ENCODE data around the gene OPA1.

OPA1 gene

DNA sequence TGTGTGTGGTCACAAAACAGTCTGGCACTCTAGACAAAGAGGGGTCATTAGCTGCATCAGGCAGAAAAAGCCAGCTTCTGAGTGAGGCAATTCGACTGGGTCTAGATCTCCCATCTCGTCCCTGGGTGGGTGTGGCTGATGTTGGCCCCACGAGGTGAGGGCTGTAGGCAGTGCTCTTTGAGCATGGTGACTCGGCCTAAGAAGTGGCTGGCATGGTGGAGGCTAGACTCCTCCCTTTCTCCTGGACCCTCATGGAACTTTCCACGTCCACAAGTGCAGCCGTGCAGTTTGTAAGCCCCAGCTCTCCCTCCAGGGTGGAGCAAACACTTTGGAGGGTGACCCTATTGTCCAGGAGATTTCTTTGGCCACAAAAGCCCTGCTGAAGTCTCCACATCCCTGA, 134.1 kb downstream of the OPA1 start:
- DNase-seq (ENCODE audit: low spot score), result no peak
- in situ Hi-C loops (cut with MboI; ENCODE audit: low sequenced_read_pairs, unreplicated experiment), result no loop called here
- TF ChIP-seq, protein P1, sequence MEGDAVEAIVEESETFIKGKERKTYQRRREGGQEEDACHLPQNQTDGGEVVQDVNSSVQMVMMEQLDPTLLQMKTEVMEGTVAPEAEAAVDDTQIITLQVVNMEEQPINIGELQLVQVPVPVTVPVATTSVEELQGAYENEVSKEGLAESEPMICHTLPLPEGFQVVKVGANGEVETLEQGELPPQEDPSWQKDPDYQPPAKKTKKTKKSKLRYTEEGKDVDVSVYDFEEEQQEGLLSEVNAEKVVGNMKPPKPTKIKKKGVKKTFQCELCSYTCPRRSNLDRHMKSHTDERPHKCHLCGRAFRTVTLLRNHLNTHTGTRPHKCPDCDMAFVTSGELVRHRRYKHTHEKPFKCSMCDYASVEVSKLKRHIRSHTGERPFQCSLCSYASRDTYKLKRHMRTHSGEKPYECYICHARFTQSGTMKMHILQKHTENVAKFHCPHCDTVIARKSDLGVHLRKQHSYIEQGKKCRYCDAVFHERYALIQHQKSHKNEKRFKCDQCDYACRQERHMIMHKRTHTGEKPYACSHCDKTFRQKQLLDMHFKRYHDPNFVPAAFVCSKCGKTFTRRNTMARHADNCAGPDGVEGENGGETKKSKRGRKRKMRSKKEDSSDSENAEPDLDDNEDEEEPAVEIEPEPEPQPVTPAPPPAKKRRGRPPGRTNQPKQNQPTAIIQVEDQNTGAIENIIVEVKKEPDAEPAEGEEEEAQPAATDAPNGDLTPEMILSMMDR (IDR thresholded peaks at IDR 0.05; ENCODE audit: borderline replicate concordance, control extremely low read depth, extremely low read depth, insufficient read depth, missing control alignments), result no peak

GRCh38 chr3:193728429-193729087, 135.6 kb downstream of the OPA1 start:
- in situ Hi-C loops (cut with MboI; ENCODE audit: low sequenced_read_pairs, unreplicated experiment), result no loop called here
- DNase-seq (ENCODE audit: low spot score), result no peak
- TF ChIP-seq, protein P1 (IDR thresholded peaks at IDR 0.05; ENCODE audit: borderline replicate concordance, control extremely low read depth, extremely low read depth, insufficient read depth, missing control alignments), result no peak

- TF ChIP-seq, protein P1 (IDR thresholded peaks at IDR 0.05; ENCODE audit: borderline replicate concordance, control extremely low read depth, extremely low read depth, insufficient read depth, missing control alignments), result no peak
- in situ Hi-C loops (cut with MboI; ENCODE audit: low sequenced_read_pairs, unreplicated experiment), result no loop called here
- DNase-seq (ENCODE audit: low spot score), result no peak
Measured at GRCh38 chr3:193729088-193729465, 136.1 kb downstream of the OPA1 start.

DNA sequence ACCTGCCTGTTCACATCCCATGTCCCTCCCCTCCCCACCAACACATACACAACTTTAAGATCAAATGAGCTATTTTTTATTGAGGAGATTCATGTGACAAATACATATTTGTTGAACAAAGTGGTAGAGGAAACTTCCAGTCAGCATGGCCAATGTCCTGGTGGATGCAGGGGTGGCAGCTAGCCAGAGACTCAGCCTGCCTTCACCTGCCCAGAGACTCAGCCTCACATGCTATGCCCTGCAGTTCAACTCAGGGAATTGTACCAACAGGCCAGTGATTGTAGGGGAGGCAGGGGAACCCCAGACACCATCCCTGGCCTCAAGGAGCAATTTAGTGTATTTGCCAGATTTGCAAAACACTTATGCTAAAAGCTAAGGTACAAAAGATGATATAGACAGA, 136.6 kb downstream of the OPA1 start:
- no peak for DNase-seq (ENCODE audit: low spot score)
- in situ Hi-C loops (cut with MboI; ENCODE audit: low sequenced_read_pairs, unreplicated experiment), result no loop called here
- TF ChIP-seq, protein P1 (IDR thresholded peaks at IDR 0.05; ENCODE audit: borderline replicate concordance, control extremely low read depth, extremely low read depth, insufficient read depth, missing control alignments), result no peak

DNA sequence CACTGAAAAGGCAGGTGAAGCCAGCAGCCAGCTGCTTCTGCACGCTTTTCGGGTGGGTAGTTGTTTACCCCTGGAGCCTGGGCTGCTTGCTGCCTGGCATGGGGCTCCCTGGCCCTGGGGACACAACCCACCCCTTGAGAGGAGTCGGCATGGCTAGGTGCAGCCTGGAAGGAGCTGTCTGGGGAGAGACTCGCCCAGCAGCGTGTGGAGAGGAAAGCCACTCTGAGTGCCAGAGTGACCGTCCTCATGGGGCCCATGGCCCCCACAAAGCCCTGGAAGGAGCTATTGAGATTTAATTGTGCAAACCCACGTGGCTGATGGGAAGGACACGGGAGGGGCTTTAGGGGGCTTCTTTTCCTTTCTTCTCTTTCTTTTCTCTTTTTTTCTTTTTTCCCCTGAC, 137.5 kb downstream of the OPA1 start:
- TF ChIP-seq, protein P1 (IDR thresholded peaks at IDR 0.05; ENCODE audit: borderline replicate concordance, control extremely low read depth, extremely low read depth, insufficient read depth, missing control alignments), result no peak
- in situ Hi-C loops (cut with MboI; ENCODE audit: low sequenced_read_pairs, unreplicated experiment), result no loop called here
- no peak for DNase-seq (ENCODE audit: low spot score)

DNA sequence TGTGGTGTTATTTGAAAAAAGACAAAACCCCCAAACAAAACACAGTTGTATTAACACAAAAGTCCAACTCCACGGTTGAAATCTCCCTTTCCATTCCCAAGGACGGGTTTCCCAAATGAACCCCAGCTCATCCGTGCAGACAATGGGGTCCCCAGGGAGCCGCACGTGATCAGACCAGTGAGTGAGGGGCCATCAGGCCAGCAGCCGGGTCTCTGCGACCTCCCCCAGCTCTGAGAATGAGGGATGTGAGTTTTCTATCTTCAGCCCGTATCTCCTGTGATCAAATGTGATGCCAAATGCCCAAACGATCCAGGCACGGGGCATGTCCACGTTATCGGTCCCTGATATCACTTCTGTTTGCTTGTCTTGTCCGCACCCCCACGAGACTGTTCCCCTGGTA, 138.0 kb downstream of the OPA1 start:
- in situ Hi-C loops (cut with MboI; ENCODE audit: low sequenced_read_pairs, unreplicated experiment), result no loop called here
- TF ChIP-seq, protein P1 (IDR thresholded peaks at IDR 0.05; ENCODE audit: borderline replicate concordance, control extremely low read depth, extremely low read depth, insufficient read depth, missing control alignments), result no peak
- no peak for DNase-seq (ENCODE audit: low spot score)
